Measurements from ENCODE around the gene KDM4D. TPM values are rescaled to one million over a fixed set of nuclear protein-coding genes. Genes with fewer than 3 reads are reported as not detected.

Gene KDM4D
- total and polyA plus RNA-seq, 2 of the 4 experiments (the other 2 are of a cell fraction) = 0.90 to 1.1 TPM

DNA sequence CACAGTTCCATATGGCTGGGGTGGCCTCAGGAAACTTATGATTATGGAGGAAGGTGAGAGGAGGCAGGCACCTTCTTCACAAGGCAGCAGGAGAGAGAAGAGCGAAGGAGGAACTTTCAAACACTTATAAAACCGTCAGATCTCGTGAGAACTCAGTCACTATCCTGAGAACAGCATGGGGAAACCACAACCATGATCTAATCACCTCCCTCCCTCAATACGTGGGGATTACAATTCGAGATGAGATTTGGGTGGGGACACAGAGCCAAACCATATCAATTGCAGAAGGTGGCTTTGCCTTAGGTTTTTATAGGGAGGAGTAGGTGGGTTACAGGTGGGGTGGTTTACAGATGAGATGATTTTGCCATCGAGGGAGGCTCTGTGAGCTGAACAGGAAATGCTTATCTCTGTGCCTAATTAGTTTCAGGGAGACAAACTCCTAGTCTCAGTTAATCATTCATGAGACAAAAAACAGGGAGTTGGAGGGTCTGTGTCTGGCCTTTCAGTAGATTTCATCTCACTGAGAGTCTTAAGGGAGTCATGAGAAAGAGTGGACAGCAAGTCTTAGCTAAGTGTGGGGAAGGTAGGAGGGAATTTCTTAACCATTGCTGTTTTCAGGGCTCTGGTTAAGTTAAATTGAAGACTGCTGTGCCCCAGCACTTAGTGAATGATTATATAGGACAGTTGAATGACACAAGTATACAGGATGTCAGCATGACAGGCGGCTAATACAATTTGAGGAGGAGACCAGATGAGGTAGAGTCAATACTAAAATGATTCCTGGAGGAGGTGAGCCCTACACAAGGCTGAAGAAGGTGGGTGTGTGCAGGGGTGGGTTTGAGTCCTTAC, 47.9 kb upstream of the KDM4D start:
- H4K5ac ChIP-seq (ENCODE audit: low read depth, low read length) = peak overlapping the region; percentile 86
- peak overlapping the region; percentile 93 for H2BK20ac ChIP-seq (ENCODE audit: low read depth, low read length)
- peak overlapping the region; percentile 80 for H2BK120ac ChIP-seq (ENCODE audit: low read depth, low read length)
- H3K9me3 ChIP-seq (ENCODE audit: control insufficient read depth, insufficient read depth, low read length) = no peaks in the 10 kb centered on the region
- DNase-seq (no peak), ATAC-seq (ENCODE audit: low read depth) (no peak)
- peak overlapping the region; percentile 56 for H2AK9ac ChIP-seq (replicated peaks; ENCODE audit: low read depth, low read length, poor library complexity)
- peak overlapping the region; percentile 92 for H4K91ac ChIP-seq (ENCODE audit: insufficient read depth, low read depth, low read length)
- H3K56ac ChIP-seq (ENCODE audit: extremely low read depth, insufficient read depth, low read length) = peak overlapping the region; percentile 61; the same call in 1 of the 2 replicates
- H3K36me3 ChIP-seq (ENCODE audit: control insufficient read depth, insufficient read depth, low read length) = no peaks in the 10 kb centered on the region
- peak overlapping the region; percentile 71; the same call in 2 of the 3 replicates for H2BK15ac ChIP-seq (ENCODE audit: low read depth, low read length)
- in situ Hi-C loops (cut with MboI; ENCODE audit: low sequenced_read_pairs) (loop anchor here (25.0 kb wide), 1 partner anchor 788 kb away; the partner anchor contains the start of gene PANX1), intact Hi-C loops (cut with micrococcal nuclease) (no loop called here), dilution Hi-C loops (cut with HindIII; ENCODE audit: low sequenced_read_pairs, unreplicated experiment) (no loop called here)
- H3K4me3 ChIP-seq (ENCODE audit: insufficient read depth, low read depth, low read length) = no peak overlapping the region
- H2AK5ac ChIP-seq (ENCODE audit: low read depth, low read length) = peak overlapping the region; percentile 93
- peaks cover 0 to 24% of the 10 kb centered on the region in 2 experiments; a peak in 2 of 4 replicates for H3K79me1 ChIP-seq (ENCODE audit: low read depth in 1 of 2, low read length in 2 of 2)
- H3K27me3 ChIP-seq (ENCODE audit: control insufficient read depth, insufficient read depth, low read length) = no peaks in the 10 kb centered on the region
- H3K4me2 ChIP-seq (ENCODE audit: low read depth, low read length) = peak overlapping the region; percentile 0; the same call in 1 of the 2 replicates
- H3K27ac ChIP-seq (ENCODE audit: insufficient read depth, low read length) = peak overlapping the region; percentile 73
- peaks cover 36% of the 10 kb centered on the region for H3K4me1 ChIP-seq (ENCODE audit: control insufficient read depth, insufficient read depth, low read length)
- no TSS peak for BruUV-seq (replicated peaks)
- ChIA-PET POLR2A (ENCODE audit: unreplicated experiment) (no interaction called here), CTCF (no interaction called here)
- H3K9me1 ChIP-seq (ENCODE audit: insufficient read depth, low read length) = peaks cover 45% of the 10 kb centered on the region
- WGBS, 2 experiments (ENCODE audit: extremely low coverage in 2 of 2, insufficient read length in 1 of 2) = 86% methylated on average over 1 of the region's 7 CpGs; no CpG with 5 or more reads in 1 of the 2 experiments
- H3K23ac ChIP-seq (ENCODE audit: low read depth, low read length) = peak overlapping the region; percentile 77
- no peaks in the 10 kb centered on the region for H4K20me1 ChIP-seq (ENCODE audit: insufficient read depth, low read length)
- peak overlapping the region; percentile 49 for H3K9ac ChIP-seq (ENCODE audit: low read depth, low read length)
- H3K4ac ChIP-seq (ENCODE audit: low read depth, low read length) = peak overlapping the region; percentile 94
- H2AFZ ChIP-seq (replicated peaks; ENCODE audit: low read length, poor library complexity) = peak overlapping the region; percentile 34
- H2BK5ac ChIP-seq (ENCODE audit: low read depth, low read length, poor library complexity, severe bottlenecking) = peak overlapping the region; percentile 96
- peak overlapping the region; percentile 87 for H3K18ac ChIP-seq (ENCODE audit: low read depth, low read length)
- H4K8ac ChIP-seq (ENCODE audit: low read depth in 2 of 2, low read length in 2 of 2) = peak overlapping the region; percentile 58 to 61
- TF ChIP-seq NFE2L2 (IDR thresholded peaks at IDR 0.05; ENCODE audit: low read depth, low read length) (no peak), CEBPB (IDR thresholded peaks at IDR 0.05; ENCODE audit: low read depth, low read length) (no peak), MAZ (IDR thresholded peaks at IDR 0.05; ENCODE audit: borderline replicate concordance, low read depth, low read length) (no peak), CHD1 (IDR thresholded peaks at IDR 0.05; ENCODE audit: low read depth, low read length) (no peak), FOS (IDR thresholded peaks at IDR 0.05; ENCODE audit: low read depth, low read length) (no peak), RCOR1 (IDR thresholded peaks at IDR 0.05; ENCODE audit: insufficient replicate concordance, low read length) (no peak), BHLHE40 (IDR thresholded peaks at IDR 0.05; ENCODE audit: low read depth, low read length) (no peak), RAD21 (IDR thresholded peaks at IDR 0.05; ENCODE audit: low read length) (no peak), MXI1 (IDR thresholded peaks at IDR 0.05; ENCODE audit: borderline replicate concordance, low read depth, low read length) (no peak), SMC3 (IDR thresholded peaks at IDR 0.05; ENCODE audit: low read depth, low read length) (no peak)
- TF ChIP-seq, protein P1, sequence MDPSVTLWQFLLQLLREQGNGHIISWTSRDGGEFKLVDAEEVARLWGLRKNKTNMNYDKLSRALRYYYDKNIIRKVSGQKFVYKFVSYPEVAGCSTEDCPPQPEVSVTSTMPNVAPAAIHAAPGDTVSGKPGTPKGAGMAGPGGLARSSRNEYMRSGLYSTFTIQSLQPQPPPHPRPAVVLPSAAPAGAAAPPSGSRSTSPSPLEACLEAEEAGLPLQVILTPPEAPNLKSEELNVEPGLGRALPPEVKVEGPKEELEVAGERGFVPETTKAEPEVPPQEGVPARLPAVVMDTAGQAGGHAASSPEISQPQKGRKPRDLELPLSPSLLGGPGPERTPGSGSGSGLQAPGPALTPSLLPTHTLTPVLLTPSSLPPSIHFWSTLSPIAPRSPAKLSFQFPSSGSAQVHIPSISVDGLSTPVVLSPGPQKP (IDR thresholded peaks at IDR 0.05; ENCODE audit: borderline replicate concordance, low read depth, low read length) = no peak
- TF ChIP-seq, protein P2, sequence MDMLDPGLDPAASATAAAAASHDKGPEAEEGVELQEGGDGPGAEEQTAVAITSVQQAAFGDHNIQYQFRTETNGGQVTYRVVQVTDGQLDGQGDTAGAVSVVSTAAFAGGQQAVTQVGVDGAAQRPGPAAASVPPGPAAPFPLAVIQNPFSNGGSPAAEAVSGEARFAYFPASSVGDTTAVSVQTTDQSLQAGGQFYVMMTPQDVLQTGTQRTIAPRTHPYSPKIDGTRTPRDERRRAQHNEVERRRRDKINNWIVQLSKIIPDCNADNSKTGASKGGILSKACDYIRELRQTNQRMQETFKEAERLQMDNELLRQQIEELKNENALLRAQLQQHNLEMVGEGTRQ (IDR thresholded peaks at IDR 0.05; ENCODE audit: low read depth, low read length) = no peak
- peak overlapping the region; percentile 86 for H3K14ac ChIP-seq (replicated peaks; ENCODE audit: low read depth, low read length)
